Stomach smooth muscle (tissue), 2 donors: ENCODE data around the gene PSMD9.
"Not testable (repeated sequence)": the region's sequence is repeated elsewhere in the genome, so short reads cannot be mapped to it uniquely, and the experiment has no call there.

Experiments used
- H3K27ac ChIP-seq: one replicate; pipeline ENCODE4 v1.7.0; 2013; ENCODE audit warnings: mild to moderate bottlenecking, low read length, inconsistent platforms
- H3K27me3 ChIP-seq, 2 donors: one replicate each; pipeline ENCODE4 v1.7.0; 2013; ENCODE audit warnings: low read length in 2 of 2; ENCODE audit not compliant: insufficient read depth in 2 of 2, control insufficient read depth in 1 of 2
- H3K36me3 ChIP-seq, 2 donors: one replicate each; pipeline ENCODE4 v1.7.0; 2013; ENCODE audit warnings: low read length in 2 of 2; ENCODE audit not compliant: control insufficient read depth in 2 of 2, insufficient read depth in 2 of 2
- H3K4me1 ChIP-seq: one replicate; pipeline ENCODE4 v1.7.0; 2013; ENCODE audit warnings: low read length; ENCODE audit not compliant: control insufficient read depth, insufficient read depth
- H3K4me3 ChIP-seq, 2 donors: one replicate each; pipeline ENCODE4 v1.7.0; 2013; ENCODE audit warnings: low read length in 2 of 2
- H3K9ac ChIP-seq, 2 donors: one replicate each; pipeline ENCODE4 v1.7.0; 2013; ENCODE audit warnings: low read length in 2 of 2, mild to moderate bottlenecking in 1 of 2
- H3K9me3 ChIP-seq, 2 donors: one replicate each; pipeline ENCODE4 v1.7.0; 2013; ENCODE audit warnings: low read length in 2 of 2; ENCODE audit not compliant: control insufficient read depth in 2 of 2
- donor health status: healthy.
- donor health status: Pancreatic carcinoma.

PSMD9 gene

DNA sequence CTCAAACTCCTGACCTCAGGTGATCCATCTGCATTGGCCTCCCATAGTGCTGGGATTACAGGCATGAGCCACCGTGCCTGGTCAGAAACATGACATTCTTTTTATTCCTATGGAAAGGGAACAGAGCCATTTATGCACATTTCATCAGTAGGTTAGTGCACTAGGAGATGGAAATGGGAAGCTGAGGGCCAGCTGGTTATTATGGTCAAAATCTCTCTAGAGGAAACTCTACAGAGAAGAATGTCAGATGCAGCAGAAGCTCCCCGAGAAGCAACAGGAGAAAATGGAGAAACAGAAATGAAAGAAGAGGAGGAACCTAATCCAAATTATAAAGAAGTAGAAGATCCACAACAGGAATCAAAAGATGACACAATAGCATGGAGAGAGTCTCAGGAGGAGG, 32.5 kb downstream of the PSMD9 start:
- H3K4me3 ChIP-seq: no peak overlapping the region
- H3K9ac ChIP-seq: no peak overlapping the region
- peaks cover 14% of the 10 kb centered on the region for H3K4me1 ChIP-seq
- H3K9me3 ChIP-seq: no peaks in the 10 kb centered on the region
- H3K27ac ChIP-seq: no peak overlapping the region
- peaks cover 5 to 19% of the 10 kb centered on the region in 2 donors for H3K36me3 ChIP-seq
- no peaks in the 10 kb centered on the region for H3K27me3 ChIP-seq

DNA sequence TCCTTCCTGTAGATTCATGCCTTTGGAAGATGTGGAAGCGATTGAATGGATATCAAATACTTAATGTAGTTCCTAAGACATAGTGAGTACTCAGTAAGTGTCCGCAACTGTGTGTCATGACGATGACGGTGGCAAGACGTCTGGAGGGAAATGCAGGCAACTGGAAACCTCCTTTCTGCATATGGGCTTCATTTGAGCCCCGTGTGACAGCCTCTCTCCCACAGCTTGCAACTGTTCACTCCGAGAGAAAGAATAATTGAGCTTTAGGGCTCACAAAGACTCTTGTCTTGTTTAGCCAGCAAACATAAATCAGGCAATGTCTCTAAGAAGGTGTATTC, 36.7 kb downstream of the PSMD9 start:
- Histone ChIP-seq H3K4me3 (peak overlapping the region in 1 of 2 donors; percentile 8), H3K9ac (no peak overlapping the region), H3K9me3 (no peaks in the 10 kb centered on the region), H3K4me1 (peaks cover 6% of the 10 kb centered on the region), H3K27ac (no peak overlapping the region), H3K27me3 (no peaks in the 10 kb centered on the region), H3K36me3 (no peaks in the 10 kb centered on the region)

DNA sequence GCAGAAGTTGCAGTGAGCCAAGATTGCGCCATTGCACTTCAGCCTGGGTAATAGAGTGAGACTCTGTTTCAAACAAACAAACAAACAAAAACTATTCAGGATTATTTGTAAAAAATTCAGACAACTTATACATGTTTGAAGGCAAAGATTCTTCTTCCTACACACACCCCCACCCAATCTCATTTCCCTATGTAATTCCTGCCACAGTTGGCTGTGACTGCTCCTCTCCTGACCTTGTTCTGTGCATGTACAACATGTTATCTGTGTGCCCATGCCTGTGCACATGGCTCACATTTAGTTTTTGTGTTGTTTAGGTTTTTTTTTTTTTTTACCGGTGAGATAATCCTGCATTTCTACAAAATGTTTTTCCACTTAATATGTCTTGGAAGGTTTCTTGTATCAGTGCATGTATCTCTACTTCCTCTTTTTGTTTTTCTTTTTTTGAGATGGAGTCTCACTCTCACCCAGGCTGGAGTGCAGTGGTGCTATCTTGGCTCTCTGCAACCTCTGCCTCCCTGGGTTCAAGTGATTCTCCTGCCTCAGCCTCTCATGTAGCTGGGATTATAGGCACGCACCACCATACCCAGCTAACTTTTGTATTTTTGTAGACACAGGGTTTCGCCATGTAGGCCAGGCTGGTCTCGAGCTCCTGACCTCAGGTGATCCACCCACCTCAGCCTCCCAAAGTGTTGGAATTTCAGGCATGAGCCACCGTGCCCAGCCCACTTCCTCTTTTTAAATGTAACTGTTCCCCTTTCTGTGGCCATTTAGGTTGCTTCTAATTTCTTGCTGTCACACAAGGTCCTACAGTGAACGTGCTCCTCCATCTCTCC, 38.5 kb downstream of the PSMD9 start:
- H3K4me3 ChIP-seq: no peak overlapping the region
- H3K27me3 ChIP-seq: no peaks in the 10 kb centered on the region
- no peak overlapping the region for H3K27ac ChIP-seq
- no peaks in the 10 kb centered on the region for H3K36me3 ChIP-seq
- H3K4me1 ChIP-seq: peaks cover 6% of the 10 kb centered on the region
- no peaks in the 10 kb centered on the region for H3K9me3 ChIP-seq
- no peak overlapping the region for H3K9ac ChIP-seq

DNA sequence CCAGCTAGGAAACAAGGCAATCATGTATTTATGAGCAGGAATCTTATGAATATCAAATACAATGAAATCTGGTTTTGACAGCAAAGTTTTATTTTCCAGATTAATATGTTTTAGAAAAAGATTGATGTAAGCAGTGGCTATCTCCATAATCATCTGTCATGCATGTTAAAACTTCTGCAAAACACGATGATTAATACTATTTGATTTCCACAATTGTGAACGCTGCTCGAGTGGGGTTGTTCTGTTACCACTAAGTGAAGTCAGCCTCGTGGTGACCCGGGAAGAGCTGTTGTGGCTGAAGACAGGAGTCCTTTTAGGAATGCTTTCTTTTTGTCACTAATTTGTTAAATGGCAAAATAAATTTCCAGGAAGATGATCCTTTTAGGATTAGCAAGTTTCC, 39.2 kb downstream of the PSMD9 start:
- Histone ChIP-seq H3K27me3 (no peaks in the 10 kb centered on the region), H3K9me3 (no peaks in the 10 kb centered on the region), H3K4me1 (peaks cover 6% of the 10 kb centered on the region), H3K9ac (no peak overlapping the region), H3K36me3 (no peaks in the 10 kb centered on the region), H3K4me3 (no peak overlapping the region), H3K27ac (no peak overlapping the region)

DNA sequence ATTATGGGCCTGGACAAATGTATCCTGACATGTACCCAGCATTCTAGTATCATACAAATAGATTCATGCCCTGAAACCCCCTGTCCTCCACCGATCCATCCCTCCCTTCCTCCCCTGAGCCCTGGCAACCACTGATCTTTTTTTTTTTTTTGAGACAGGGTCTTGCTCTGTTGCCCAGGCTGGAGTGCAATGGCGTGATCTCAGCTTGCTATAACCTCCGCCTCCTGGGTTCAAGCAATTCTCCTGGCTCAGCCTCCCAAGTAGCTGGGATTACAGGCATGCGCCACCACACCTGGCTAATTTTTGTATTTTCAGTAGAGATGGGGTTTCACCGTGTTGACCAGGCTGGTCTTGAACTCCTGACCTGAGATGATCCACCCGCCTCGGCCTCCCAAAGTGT, 41.0 kb downstream of the PSMD9 start:
- H3K27me3 ChIP-seq, H3K4me1 ChIP-seq, H3K9me3 ChIP-seq, H3K36me3 ChIP-seq, H3K27ac ChIP-seq, H3K9ac ChIP-seq, H3K4me3 ChIP-seq: not testable (repeated sequence)

DNA sequence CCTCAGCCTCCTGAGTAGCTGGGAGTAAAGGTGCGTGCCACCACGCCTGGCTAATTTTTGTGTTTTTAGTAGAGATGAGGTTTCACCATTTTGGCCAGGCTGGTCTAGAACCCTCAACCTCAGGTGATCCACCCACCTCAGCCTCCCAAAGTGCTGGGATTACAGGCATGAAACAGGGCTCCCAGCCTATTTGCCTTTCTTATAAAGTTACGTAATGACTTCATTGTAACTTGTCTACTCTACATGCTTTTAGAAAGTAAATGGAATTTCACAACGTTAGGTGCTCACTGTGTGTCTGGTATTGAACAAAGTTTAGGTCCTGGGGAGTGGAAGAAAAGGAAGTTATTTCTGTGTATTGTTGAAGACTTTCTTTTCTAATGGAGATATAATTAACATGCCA, 42.3 kb downstream of the PSMD9 start:
- H3K4me3 ChIP-seq: no peak overlapping the region
- no peaks in the 10 kb centered on the region for H3K36me3 ChIP-seq
- H3K9ac ChIP-seq: no peak overlapping the region
- no peaks in the 10 kb centered on the region for H3K9me3 ChIP-seq
- no peak overlapping the region for H3K27ac ChIP-seq
- H3K4me1 ChIP-seq: no peaks in the 10 kb centered on the region
- H3K27me3 ChIP-seq: no peaks in the 10 kb centered on the region

DNA sequence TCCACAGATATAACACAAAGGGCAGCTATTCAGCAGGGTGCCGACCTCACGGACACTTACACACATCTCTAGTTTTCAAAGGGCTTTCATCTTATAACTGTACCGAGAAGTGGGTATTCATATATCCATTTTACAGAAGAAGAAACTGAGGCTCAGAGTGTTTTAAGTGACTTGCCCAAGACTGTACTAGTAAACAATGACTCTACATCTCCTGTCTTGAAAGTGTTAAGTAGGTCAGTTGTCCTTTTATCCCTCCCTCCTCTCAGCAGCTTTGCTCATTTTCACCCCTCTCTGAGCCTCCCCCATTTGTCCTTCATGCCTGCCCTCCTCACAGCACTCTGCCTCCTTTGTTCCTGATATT, 43.6 kb downstream of the PSMD9 start:
- no peaks in the 10 kb centered on the region for H3K4me1 ChIP-seq
- H3K9me3 ChIP-seq: no peaks in the 10 kb centered on the region
- H3K36me3 ChIP-seq: peaks cover 0 to 2% of the 10 kb centered on the region in 2 donors
- H3K9ac ChIP-seq: no peak overlapping the region
- H3K4me3 ChIP-seq: no peak overlapping the region
- H3K27me3 ChIP-seq: no peaks in the 10 kb centered on the region
- no peak overlapping the region for H3K27ac ChIP-seq

DNA sequence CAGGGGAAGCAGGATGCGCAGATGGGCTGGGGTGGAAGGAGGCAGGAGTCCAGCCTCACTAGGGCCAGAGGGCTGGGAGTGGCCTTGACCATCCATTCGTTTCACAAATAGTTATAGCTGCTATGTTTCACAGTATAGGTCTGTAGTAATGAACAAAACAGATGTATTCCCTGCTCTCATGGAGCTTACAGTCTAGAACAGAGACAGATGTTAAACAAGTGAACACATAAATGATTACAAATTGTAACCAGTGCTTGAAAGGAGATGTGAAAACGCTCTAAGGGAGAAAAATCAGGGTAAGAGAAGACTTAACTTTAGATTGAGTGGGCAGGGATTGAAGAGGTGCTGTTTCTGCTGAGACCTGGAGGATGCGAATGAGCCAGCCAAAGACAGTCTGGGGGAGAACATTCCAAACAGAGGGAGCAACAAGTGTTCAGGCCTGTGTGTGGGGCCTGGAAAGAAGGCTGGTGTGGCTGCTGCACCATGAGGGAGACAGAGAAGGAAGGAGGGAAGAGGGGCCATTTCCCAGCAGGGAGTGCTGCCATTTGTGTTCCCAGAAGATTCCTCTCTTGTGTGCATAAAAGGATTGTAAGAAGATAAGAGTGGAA, 44.4 kb downstream of the PSMD9 start:
- Histone ChIP-seq H3K36me3 (peaks cover 0 to 4% of the 10 kb centered on the region in 2 donors), H3K9ac (no peak overlapping the region), H3K4me3 (no peak overlapping the region), H3K9me3 (no peaks in the 10 kb centered on the region), H3K4me1 (no peaks in the 10 kb centered on the region), H3K27ac (no peak overlapping the region), H3K27me3 (no peaks in the 10 kb centered on the region)

DNA sequence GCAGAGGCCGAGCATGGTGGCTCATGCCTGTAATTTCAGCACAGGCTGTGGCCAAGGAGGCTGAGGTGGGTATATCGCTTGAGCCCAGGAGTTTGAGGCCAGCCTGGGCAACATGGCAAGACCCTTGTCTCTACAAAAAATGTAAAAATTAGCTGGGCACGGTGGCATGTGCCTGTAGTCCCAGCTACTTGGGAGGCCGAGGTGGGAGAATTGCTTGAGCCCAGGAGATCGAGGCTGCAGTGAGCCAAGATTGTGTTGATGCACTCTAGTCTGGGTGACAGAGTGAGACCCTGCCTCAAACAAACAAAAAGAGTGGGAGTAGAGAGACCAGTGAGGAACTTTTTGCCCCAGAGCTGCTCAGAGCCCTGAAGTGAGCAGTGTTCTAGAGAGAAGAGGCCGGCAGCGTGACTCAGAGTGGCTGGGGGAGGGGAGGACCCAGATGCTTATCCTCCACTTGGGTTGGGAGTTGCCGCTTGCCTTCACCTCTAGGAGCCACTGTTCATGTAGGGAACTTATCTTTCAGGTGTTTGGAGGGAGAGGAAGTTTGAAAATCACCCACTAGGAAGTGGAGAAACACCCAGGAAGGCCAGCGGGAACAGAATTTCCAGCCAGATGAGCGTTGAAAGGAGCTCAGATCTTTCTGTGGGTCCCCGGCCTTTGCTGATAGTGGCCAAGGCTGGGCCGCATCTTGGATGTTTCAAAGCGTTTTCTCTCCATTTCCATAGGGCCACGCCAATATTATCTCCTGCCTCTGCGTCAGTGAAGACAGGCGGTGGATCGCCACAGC, 45.1 kb downstream of the PSMD9 start:
- Histone ChIP-seq H3K4me3 (no peak overlapping the region), H3K9me3 (no peaks in the 10 kb centered on the region), H3K36me3 (peaks cover 0 to 4% of the 10 kb centered on the region in 2 donors), H3K9ac (no peak overlapping the region), H3K4me1 (no peaks in the 10 kb centered on the region), H3K27ac (no peak overlapping the region), H3K27me3 (no peaks in the 10 kb centered on the region)

DNA sequence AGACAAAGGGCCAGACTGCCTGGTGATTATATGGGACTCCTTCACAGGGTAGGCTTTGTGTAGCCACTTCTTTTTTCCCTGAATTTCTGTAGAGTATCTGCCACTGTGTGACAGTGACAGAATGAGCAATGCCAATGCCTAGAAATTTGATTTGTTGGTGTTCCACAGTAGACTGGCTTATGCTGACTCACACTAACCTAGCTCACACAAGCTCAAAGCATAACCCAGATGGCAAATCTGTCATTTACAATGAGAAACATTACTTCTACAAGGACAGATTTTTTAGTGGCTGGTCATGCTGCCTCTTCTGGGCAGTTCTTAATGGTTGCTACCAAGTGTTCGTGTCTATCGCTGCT, 45.7 kb downstream of the PSMD9 start:
- Histone ChIP-seq H3K4me3 (no peak overlapping the region), H3K9me3 (no peaks in the 10 kb centered on the region), H3K36me3 (peaks cover 0 to 4% of the 10 kb centered on the region in 2 donors), H3K9ac (no peak overlapping the region), H3K4me1 (no peaks in the 10 kb centered on the region), H3K27me3 (no peaks in the 10 kb centered on the region), H3K27ac (no peak overlapping the region)

DNA sequence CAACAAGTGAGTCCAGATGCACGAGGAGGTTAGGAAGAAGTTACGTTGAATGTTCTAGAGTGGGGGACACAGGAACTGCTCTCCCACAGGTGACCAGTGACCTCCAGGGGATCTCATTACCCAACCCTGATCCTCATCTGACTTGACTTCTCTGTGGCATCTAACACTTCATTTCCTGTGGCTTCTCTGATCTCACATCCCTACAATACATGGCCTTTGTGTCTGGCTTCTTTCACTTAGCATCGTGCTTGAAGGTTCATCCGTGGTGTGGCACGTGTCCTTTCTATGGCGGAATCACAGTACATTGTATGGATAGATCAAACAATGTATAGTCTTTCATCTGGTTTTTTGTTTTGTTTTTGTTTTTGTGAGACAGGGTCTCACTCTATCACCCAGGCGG, 49.1 kb downstream of the PSMD9 start:
- Histone ChIP-seq H3K4me3 (no peak overlapping the region), H3K27ac (no peak overlapping the region)

More for the DNA sequence above, 49.1 kb downstream of the PSMD9 start:
- H3K9ac ChIP-seq: no peak overlapping the region
- H3K9me3 ChIP-seq: no peaks in the 10 kb centered on the region
- peaks cover 0 to 8% of the 10 kb centered on the region in 2 donors for H3K36me3 ChIP-seq
- H3K27me3 ChIP-seq: no peaks in the 10 kb centered on the region
- no peaks in the 10 kb centered on the region for H3K4me1 ChIP-seq
